HG03520 (cell line): ENCODE results near the gene CRISPLD2.

Experiments used
- ATAC-seq: cut with Tn5 transposase; IDR thresholded peaks from one replicate; pipeline ENCODE4 v1.9.1; 2021; ENCODE audit warnings: mild to moderate bottlenecking, moderate library complexity; ENCODE audit not compliant: unreplicated experiment

The CRISPLD2 gene

GRCh38 chr16:84838383-84838948 lies 18.7 kb downstream of the CRISPLD2 start:
- no peak for ATAC-seq

DNA sequence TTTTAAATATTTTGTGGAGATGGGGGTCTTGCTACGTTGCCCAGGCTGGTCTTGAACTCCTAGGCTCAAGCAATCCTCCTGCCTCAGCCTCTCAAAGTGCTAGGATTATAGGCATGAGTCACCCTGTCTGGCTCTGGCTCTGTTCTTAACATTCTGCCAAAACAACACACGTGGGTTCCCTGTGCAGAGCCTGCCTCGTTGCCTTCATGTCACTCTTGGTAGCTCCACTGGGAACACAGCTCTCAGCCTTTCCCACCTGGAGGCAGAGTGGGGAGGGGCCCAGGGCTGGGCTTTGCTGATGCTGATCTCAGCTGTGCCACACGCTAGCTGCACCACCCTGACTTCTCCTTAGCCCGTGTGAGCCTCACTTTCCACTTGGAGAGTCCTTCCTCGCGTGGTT lies 19.3 kb downstream of the CRISPLD2 start:
- no peak for ATAC-seq

GRCh38 chr16:84839956-84840355 lies 20.2 kb downstream of the CRISPLD2 start:
- ATAC-seq = no peak

GRCh38 chr16:84840687-84841627 lies 21.2 kb downstream of the CRISPLD2 start:
- ATAC-seq = no peak

DNA sequence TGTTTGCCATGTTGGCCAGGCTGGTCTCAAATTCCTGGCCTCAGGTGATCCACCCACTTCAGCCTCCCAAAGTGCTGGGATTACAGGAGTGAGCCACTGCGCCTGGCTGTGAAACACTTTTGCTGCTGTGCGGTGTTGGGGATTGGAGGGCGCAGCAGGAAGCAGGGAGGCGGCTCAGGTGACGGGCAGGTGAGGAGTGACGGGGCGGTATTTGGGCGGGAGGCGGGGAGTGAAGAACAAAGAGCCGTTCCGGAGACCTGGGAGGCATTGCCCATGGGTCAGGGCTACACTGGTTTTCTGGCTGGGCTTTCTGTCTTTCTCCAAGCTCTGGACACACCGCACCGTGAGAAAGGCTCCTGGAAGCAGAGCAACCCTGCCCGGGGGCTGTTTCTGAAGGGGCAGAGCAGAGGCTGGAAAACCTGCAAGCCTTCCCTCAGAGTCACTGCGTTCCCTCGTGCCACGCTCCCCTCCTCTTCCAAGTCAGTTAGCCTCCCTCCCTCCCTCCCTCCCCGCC lies 22.1 kb downstream of the CRISPLD2 start:
- no peak for ATAC-seq

- no peak for ATAC-seq
Observed at GRCh38 chr16:84842516-84843148, 22.8 kb downstream of the CRISPLD2 start.

DNA sequence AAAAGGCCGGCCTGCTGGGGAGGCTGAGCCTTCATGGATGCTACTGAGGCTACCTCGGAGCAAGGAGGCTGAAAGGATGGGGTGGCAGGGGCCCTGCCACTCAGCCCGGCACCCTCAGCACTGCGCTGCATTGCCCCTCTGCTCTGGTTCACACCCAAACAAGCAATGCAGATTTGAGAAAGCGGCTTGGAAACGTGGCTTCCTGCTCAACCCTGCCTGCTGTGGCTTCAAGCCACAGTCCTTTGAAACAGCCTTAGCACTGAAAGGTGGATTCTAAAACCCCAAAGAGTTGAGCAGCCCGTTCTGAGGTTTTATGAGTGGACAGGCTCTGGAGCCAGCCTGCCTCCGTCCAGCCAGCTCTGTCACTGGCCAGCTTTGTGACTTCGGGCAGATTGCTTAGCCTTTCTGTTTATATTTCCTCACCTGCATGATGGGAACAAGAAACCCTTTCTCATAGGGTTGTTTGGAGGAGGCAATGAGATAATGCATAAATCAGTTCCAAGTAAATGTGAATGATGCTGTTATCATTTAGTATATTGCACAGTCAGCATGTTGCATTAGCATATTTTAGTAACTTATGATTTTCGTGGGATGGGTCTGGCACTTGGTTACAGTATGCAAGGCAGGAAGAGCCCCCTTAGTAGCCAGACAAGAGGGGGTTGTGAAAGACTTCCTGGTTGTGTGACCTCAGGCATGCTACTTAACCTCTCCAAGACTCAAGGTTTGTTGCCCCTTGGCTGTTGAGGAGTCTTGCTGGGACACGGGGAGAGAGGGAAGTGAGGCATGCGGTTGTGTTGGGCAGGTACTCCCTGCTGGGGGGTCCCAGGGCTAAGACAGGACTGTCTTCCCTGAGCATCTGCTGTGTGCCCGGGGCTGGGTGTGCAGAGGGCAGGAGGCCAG lies 23.6 kb downstream of the CRISPLD2 start:
- ATAC-seq = no peak

GRCh38 chr16:84844049-84844350 lies 24.2 kb downstream of the CRISPLD2 start:
- ATAC-seq = no peak

DNA sequence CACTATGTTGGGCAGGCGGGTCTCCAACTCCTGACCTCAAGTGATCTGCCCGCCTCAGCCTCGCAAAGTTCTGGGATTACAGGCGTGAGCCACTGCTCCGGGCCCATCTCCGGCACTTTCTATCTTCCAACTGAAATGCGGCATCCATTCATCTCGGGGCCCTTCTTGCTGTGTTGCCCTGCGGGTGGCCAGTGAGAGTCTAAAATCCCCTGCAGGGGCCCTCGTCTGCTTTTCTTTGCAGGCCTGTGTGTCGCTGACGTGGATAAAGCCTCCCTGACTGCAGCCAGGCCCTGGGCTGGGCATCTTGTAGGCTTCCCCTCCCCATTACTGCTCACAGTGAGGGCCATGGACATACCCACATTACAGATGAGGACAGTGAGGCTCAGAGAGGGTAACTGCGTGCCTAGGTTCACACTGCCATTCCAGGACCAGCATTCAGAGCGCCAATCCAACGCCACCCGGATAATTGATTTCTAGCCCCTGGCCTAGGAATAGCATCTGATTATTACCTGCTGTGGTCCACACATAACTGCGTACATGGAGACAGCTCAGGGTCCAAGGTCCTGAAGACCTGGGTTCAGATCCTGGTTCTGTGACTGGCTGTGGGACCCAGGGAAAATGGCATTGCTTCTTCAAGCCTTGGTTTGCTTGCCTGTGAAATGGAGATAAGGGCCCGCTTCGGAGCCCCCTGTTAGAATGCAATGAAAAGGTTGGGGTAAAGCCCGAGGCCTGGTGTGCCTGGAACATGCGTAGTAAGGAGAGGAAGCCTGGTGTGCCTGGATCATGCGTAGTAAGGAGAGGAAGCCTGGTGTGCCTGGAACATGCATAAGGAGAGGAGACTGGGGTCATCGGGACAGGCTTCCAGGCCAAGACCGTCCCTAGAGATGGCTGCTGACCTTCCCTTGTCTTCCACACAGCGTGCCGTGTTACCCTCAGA lies 25.0 kb downstream of the CRISPLD2 start:
- no peak for ATAC-seq

GRCh38 chr16:84845496-84846002 lies 25.8 kb downstream of the CRISPLD2 start:
- no peak for ATAC-seq

- ATAC-seq = no peak
Observed at GRCh38 chr16:84847564-84848355, 28.0 kb downstream of the CRISPLD2 start.

DNA sequence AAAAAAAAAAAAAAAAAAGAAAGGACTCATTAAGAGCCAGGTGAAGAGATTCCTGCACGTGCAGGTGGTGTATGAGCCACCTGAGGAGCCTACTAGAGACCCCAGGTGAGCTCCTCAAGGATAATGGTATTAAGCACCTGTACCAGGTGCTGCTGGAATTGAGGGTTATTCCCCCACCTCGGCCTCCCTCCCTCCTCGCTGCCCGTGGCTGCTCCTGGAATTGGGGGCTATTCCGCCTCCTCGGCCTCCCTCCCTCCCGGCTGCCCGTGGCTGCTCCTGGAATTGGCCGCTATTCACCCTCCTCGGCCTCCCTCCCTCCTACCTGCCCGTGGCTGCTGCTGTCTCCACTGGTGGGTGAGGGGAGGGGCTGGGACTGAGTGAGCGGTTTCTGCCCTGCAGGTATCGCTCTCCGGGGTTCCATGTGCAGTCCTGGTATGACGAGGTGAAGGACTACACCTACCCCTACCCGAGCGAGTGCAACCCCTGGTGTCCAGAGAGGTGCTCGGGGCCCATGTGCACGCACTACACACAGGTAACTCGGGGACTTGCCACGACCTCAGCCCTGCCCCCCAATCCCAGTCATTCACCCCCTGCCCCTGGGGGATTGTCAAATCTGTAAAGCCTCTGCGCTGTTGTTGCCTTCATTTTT lies 29.3 kb downstream of the CRISPLD2 start:
- ATAC-seq = no peak

GRCh38 chr16:84849751-84850150 lies 30.0 kb downstream of the CRISPLD2 start:
- ATAC-seq = no peak

DNA sequence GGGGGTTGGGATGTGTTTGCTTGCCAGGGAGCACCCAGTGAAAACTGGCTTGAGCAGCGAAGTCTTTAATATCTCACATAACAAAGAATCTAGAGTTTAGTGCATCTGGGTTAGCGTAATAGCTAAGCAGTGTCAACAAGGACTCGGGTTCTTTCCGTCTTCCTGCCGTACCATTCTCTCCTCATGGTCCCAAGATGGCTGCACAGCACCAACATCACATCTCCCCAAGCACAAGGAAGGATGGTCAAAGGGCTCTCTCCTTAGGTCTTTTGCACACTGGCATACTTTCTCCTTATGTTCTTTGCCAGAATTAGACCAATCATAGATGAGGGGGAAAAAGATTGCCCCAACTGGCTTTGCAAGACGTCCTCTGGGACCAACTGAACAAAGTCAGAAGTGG lies 30.9 kb downstream of the CRISPLD2 start:
- ATAC-seq = no peak

GRCh38 chr16:84851192-84852127 lies 31.7 kb downstream of the CRISPLD2 start:
- ATAC-seq = no peak

DNA sequence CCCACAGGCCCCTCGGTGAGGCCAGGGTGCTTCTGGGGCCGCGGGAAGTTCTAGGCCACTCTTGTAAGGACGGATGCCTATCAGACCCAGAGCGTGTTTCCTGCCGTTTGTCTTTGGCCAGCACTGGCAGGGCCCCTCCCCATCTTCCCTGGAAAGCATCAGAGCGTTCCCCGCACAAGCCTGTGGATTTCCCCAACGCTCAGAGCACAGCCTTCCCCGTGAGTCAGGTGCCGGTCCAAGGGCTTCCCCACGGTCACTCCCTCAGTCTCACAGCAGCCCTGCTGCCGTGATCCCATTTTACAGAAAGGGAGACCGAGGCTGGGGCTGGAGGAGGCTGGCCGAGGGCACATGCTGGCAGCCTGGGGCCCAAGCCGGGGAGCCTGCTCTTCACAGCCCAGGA lies 33.7 kb downstream of the CRISPLD2 start:
- ATAC-seq = no peak

- no peak for ATAC-seq
Observed at GRCh38 chr16:84854759-84855158, 35.0 kb downstream of the CRISPLD2 start.
